Esophagus (tissue), 2 donors: ENCODE results near the gene DTNA. TPM values are rescaled to one million over a fixed set of nuclear protein-coding genes. Genes with fewer than 3 reads are reported as not detected.
"Not testable (repeated sequence)": the region's sequence is repeated elsewhere in the genome, so short reads cannot be mapped to it uniquely, and the experiment has no call there.

Experiments
- H3K27ac ChIP-seq, 2 donors: one replicate each; pipeline ENCODE4 v1.5.1; 2013; ENCODE audit warnings: low read depth in 2 of 2, mild to moderate bottlenecking in 2 of 2, inconsistent platforms in 1 of 2, low read length in 1 of 2, moderate library complexity in 1 of 2
- H3K27me3 ChIP-seq, 2 donors: one replicate each; pipeline ENCODE4 v1.6.1; 2013; ENCODE audit warnings: low read length in 2 of 2, control low read depth in 1 of 2, mild to moderate bottlenecking in 1 of 2; ENCODE audit not compliant: insufficient read depth in 2 of 2, control insufficient read depth in 1 of 2
- H3K36me3 ChIP-seq, 2 donors: one replicate each; pipeline ENCODE4 v1.6.1; 2013; ENCODE audit warnings: low read length in 1 of 2; ENCODE audit not compliant: control insufficient read depth in 2 of 2, insufficient read depth in 2 of 2
- H3K4me1 ChIP-seq, 2 donors: one replicate each; pipeline ENCODE4 v1.6.1; 2013; ENCODE audit warnings: low read length in 1 of 2; ENCODE audit not compliant: control insufficient read depth in 2 of 2, insufficient read depth in 2 of 2
- H3K4me3 ChIP-seq, 2 donors: one replicate each; pipeline ENCODE4 v1.5.1; 2013; ENCODE audit warnings: low read length in 2 of 2, mild to moderate bottlenecking in 2 of 2, low read depth in 1 of 2, moderate library complexity in 1 of 2
- H3K9me3 ChIP-seq, 2 donors: one replicate each; pipeline ENCODE4 v1.6.1; 2013; ENCODE audit warnings: mild to moderate bottlenecking in 2 of 2, low read depth in 1 of 2, low read length in 1 of 2, moderate library complexity in 1 of 2; ENCODE audit not compliant: control insufficient read depth in 2 of 2, insufficient read depth in 1 of 2
- WGBS, 2 donors: extraction: QIAGEN DNeasy Blood & Tissue Kit; methylation state at CpG; one replicate each; pipeline ENCODE4 v1.1.7; 2013; 5-methylcytosine and 5-hydroxymethylcytosine counted together
- polyA plus RNA-seq, 2 donors: library from polyadenylated mRNA; stranded (reverse); fragments of 200-250 nt; gene quantifications; one replicate each; pipeline ENCODE4 v1.2.3, GENCODE V29; 2013
- donor health status: healthy with polysubstance abuse.
- donor health status: Bipolar disorder and iron deficiency.

Gene DTNA
- polyA plus RNA-seq: 10 to 100 TPM in 1 of 2 donors, 1 to 10 TPM in 1; 6.7 to 15.0 TPM

DNA sequence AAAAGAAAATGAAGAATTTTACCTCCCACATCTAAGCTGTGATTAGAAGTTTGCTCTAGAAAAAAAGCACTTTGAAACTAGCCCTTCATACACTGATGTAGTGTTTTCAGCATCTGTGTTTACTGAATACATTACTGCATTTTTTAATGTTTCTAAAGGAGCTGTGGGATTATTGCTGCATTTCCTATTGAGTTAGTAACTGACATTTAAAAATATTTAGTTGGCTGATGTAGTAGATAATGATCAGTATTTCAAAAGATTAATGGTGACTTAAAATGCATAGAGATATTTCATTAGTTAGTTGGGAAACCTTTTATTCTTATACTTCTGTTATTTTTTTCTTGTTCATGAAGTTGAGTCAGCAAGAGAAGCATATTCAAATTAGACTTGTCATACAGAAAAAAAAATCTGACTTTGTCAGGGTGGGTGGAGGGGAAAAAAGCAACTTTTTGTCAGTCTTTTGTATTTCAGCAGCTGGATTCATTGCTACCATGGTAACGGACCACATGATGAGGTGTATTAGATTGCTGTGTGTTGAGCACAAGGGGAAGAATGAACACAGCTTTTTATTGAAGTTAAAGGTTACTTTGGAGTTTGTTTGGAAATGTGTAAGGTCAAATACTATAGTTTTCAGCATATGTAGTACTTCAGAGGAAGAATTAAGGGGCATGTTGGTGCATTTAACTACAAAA lies at the start of gene DTNA:
Gene DTNA (plus strand): TSS at position 549 of the 692 bp plus-strand sequence. CDS start 45,679 bp downstream, outside the sequence.
- H3K4me3 ChIP-seq: no peak within 1 kb of the TSS
- 45 to 52% methylated on average over 1 of the region's 1 CpG for WGBS, 2 donors
- H3K36me3 ChIP-seq: no peaks in the 10 kb centered on the region
- H3K27me3 ChIP-seq: no peaks in the 10 kb centered on the region
- H3K9me3 ChIP-seq: no peaks in the 10 kb centered on the region
- no peaks in the 10 kb centered on the region for H3K4me1 ChIP-seq
- H3K27ac ChIP-seq: peak within 1 kb of the TSS; percentile 24 to 47

DNA sequence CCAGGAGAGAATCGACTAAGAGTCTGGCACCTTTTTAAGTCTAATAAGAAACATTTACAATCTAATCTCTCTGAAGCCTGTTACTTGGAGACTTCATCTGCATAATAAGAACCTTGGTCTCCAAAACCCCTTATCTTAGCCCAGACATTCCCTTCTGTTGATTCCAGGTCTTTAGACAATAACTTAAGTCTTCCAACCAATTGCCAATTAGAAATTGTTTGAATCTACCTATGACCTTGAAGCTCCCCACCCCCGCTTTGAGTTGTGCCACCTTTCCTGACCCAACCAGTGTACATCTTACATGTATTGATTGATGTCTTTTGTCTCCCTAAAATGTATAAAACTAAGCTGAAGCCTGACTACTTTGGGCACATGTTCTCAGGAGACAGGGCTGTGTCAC lies 49.5 kb upstream of the DTNA start:
- H3K27ac ChIP-seq: no peak overlapping the region
- 79 to 81% methylated on average over 2 of the region's 2 CpGs for WGBS, 2 donors
- no peaks in the 10 kb centered on the region for H3K27me3 ChIP-seq
- H3K4me3 ChIP-seq: no peak overlapping the region
- H3K9me3 ChIP-seq: no peaks in the 10 kb centered on the region
- no peaks in the 10 kb centered on the region for H3K36me3 ChIP-seq
- no peaks in the 10 kb centered on the region for H3K4me1 ChIP-seq

DNA sequence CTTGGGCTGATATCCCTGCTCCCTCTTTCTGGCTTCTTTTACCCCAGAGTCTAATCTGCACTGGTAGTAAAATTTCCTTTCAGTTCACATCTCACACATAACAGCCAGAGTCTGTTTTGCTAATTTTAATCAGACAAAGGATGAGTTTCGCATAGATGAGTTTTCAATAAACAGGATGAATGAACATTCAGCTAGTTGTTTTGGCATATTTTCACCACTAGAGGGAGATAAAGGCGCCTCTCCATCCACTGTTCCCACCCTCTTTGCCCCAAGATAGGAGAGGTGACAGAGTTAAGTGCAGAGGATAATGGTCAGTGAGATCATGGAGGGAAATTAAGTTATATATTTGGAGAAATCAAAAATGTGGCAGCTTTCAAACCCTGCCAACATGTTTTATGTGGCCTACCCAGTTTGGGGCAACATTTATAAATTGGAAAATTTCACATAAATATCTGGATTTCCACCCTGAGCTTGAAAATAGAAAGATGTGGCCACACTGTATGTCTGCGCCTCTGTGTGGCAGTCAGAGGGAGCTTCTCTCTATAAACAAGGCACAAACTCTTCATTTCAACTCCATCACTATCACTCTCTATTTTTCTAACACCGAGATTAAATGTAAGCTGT lies 48.5 kb upstream of the DTNA start:
- H3K27me3 ChIP-seq: no peaks in the 10 kb centered on the region

DNA sequence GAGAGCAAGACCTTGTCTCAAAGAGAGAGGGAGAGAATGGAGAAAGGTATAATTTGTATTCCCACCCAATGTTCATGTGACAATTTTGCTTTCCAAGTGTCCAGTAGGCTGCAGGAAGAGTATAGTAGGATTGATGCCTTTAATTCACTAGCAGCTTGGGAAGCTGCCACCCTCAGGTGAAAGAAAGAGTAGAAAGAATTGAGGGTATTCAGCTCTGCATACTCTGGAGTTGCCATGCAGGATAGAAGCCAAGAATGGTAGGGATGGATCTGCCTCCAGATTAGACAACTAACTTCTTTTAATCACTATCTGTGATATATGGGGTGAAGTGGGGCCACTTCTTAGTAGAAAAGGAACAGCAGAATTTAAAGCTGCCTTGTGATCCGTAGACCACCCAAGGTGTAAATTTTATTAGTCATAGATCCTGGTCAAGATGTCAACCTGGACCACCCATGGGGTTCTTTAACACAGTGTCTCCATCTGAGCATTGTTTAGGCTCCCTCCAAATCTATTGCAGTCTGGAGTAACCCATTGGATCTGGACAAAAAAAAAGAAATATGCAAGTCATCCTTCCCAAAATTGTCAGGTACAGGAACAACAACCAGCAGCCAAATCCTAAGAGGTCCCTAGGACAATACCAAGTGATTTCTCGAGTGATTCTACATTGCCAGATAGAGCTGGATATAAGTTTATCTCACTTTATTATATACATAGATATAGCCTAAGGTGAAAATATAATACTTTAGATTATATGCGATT lies 33.1 kb upstream of the DTNA start:
- Histone ChIP-seq H3K4me3 (no peak overlapping the region), H3K27ac (no peak overlapping the region), H3K27me3 (no peaks in the 10 kb centered on the region), H3K9me3 (no peaks in the 10 kb centered on the region), H3K4me1 (no peaks in the 10 kb centered on the region), H3K36me3 (no peaks in the 10 kb centered on the region)
- WGBS, 2 donors: 79 to 89% methylated on average over 3 of the region's 3 CpGs

More for the DNA sequence above, 48.5 kb upstream of the DTNA start:
- Histone ChIP-seq H3K9me3 (no peaks in the 10 kb centered on the region), H3K4me1 (no peaks in the 10 kb centered on the region), H3K4me3 (no peak overlapping the region), H3K36me3 (no peaks in the 10 kb centered on the region), H3K27ac (no peak overlapping the region)
- 49 to 52% methylated on average over 4 of the region's 4 CpGs for WGBS, 2 donors

DNA sequence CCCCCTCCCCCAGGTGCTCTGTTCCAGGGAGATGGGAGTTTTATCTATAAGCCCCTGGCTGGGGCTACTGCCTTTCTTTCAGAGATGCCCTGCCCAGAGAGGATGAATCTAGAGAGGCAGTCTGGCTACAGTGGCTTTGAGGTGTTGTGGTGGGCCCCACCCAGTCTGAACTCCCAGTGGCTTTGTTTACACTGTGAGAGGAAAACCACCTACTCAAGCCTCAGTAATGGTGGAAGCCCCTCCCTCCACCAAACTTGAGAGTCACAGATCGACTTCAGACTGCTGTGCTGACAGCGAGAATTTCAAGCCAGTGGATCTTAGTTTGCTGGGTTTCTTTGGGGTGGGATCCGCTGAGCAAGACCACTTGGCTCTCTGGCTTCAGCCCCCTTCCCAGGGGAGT lies 20.3 kb upstream of the DTNA start:
- not testable (repeated sequence) for H3K4me1 ChIP-seq, H3K27ac ChIP-seq, H3K36me3 ChIP-seq, H3K4me3 ChIP-seq, H3K9me3 ChIP-seq, H3K27me3 ChIP-seq
- 82 to 87% methylated on average over 3 of the region's 3 CpGs for WGBS, 2 donors

DNA sequence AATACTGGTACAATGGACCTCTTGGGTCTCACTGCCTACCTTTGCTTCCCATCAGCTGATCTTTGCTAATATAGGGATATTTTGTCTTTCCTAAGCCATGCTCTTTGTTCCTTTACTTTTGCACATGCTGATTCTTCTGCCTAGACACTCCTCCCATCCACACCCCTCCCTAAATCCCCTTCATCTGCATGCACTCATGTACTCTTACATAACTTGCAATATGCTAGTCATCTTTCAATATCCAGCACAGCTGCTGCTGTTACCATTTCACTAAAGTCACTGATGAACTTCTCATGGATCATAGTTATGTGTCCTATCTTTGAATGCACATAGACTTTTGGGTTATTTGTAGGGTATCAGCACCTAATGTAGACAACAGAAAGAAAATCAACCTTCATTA lies 18.5 kb upstream of the DTNA start:
- H3K27me3 ChIP-seq: no peaks in the 10 kb centered on the region
- H3K36me3 ChIP-seq: no peaks in the 10 kb centered on the region
- H3K27ac ChIP-seq: no peak overlapping the region
- H3K4me3 ChIP-seq: no peak overlapping the region
- no peaks in the 10 kb centered on the region for H3K9me3 ChIP-seq
- H3K4me1 ChIP-seq: no peaks in the 10 kb centered on the region

DNA sequence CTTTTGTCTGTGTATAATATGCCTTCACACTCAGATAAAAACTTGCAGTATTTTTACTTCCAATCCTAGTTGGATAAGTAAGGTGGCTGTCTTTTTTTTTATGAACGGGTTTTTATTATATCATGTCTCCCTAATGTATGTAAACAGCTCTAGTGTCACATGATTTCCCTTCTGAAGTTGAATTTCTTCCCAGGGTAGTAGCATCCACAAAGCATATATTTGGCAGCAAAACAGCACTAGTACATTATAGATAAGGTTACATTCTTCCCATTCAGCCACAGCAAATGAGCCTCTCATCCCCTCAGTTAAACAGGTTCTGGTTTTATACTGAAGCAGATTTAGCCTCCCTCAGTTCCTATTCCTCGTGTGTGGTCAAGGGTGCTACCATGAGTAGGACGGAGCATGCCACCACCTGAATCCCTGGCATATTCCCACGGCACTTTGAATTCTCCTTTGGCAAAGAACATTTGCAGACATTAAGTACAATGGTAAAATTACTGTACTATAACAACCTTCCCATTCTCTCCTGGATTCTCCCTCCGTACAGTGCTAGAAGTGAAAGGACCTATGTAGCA lies 15.4 kb upstream of the DTNA start:
- peaks cover 0 to 2% of the 10 kb centered on the region in 2 donors for H3K4me1 ChIP-seq
- H3K27me3 ChIP-seq: no peaks in the 10 kb centered on the region
- H3K36me3 ChIP-seq: no peaks in the 10 kb centered on the region
- H3K4me3 ChIP-seq: no peak overlapping the region
- H3K27ac ChIP-seq: no peak overlapping the region
- 43 to 47% methylated on average over 5 of the region's 5 CpGs for WGBS, 2 donors
- no peaks in the 10 kb centered on the region for H3K9me3 ChIP-seq

DNA sequence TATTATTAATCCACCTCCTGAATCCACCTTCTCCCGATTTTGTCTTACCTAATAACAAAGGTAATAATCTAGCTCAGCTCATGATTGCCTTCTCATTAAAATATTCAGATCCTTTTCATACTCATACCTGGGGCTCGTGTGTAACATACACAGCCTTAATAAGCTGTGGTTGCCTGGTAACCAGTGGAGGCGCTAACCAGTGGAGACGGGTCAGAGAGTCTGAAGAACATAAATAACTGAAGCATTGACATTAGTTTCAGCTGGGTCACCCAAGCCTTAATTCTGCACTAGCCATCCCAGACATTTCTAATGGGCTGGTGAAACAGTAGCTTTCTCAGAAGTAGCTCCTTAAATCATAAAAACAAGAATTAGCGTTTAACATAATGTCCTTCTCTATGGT lies 14.8 kb upstream of the DTNA start:
- no peaks in the 10 kb centered on the region for H3K36me3 ChIP-seq
- WGBS, 2 donors: 56 to 59% methylated on average over 5 of the region's 5 CpGs
- H3K4me1 ChIP-seq: peaks cover 0 to 2% of the 10 kb centered on the region in 2 donors

DNA sequence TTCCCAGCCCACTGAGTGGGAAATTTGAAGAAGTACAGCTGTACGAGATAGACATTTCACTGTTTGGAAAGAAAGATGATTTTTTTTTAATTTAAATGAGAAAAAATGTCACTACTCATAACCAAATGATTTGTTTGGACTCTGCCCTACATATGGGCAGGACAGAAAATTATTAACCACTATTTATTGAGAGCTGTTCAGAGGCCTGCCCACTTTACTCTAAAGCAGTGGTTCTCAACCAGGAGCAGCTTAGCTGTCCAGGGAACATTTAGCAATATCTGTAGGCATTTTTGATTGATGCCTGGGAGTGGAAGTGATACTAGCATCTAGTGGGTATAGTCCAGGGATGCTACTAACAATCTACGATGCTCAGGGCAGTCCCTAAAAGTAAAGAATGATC lies 13.4 kb upstream of the DTNA start:
- H3K4me1 ChIP-seq: peaks cover 0 to 2% of the 10 kb centered on the region in 2 donors
- WGBS, 2 donors: 92 to 97% methylated on average over 2 of the region's 2 CpGs
- H3K36me3 ChIP-seq: no peaks in the 10 kb centered on the region
- H3K27ac ChIP-seq: no peak overlapping the region
- no peaks in the 10 kb centered on the region for H3K9me3 ChIP-seq
- H3K27me3 ChIP-seq: no peaks in the 10 kb centered on the region
- no peak overlapping the region for H3K4me3 ChIP-seq

More for the DNA sequence above, 14.8 kb upstream of the DTNA start:
- Histone ChIP-seq H3K27me3 (no peaks in the 10 kb centered on the region), H3K4me3 (no peak overlapping the region), H3K27ac (no peak overlapping the region), H3K9me3 (no peaks in the 10 kb centered on the region)
